NCI-H146 treated with DMSO at 0.1 percent for 48 hours (cell line): ENCODE results near the gene RP9.

Source experiments
- DNase-seq: peaks from one replicate; lab custom pipeline; 2025; ENCODE audit not compliant: unreplicated experiment; lab: John Stamatoyannopoulos, UW

The RP9 gene, protein sequence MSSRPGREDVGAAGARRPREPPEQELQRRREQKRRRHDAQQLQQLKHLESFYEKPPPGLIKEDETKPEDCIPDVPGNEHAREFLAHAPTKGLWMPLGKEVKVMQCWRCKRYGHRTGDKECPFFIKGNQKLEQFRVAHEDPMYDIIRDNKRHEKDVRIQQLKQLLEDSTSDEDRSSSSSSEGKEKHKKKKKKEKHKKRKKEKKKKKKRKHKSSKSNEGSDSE

DNA sequence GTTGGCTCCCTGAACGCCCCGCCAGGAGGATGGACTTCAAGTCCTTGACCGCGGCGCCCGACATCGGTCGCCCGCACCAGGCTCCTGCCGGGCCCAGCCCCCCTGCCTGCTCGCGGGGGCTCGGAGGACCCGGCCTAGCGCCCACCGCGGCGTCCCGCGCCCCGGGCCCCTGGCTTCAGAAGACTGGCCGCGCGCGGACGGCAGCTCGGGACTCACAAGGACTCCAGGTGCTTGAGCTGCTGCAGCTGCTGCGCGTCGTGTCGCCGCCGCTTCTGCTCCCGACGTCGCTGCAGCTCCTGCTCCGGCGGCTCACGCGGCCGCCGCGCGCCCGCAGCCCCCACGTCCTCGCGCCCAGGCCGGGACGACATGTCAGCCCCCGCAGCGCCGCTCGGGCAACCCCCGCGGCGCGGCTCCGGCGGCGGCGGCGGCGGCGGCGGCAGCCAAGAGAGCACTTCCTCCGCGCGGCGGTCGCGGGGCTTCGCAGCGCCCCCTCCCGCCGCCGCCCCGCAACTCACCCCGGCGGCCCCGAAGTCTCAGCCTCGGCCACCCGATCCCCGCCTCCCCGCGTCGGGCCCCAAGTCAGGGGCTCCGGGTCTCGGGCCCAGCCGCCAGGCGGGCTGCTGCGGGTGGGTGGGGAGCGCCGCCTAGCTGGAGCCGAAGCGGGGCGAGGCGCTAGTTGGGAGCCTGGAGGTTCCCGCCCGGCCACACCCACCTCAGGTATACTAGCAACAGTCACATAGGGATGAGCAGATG, at the start of gene RP9:
TSS of gene RP9 (minus strand) at position 400 of the 753 bp plus-strand sequence. CDS start at position 368, 32 bp downstream.
- DNase-seq, result peak; percentile 64

DNA sequence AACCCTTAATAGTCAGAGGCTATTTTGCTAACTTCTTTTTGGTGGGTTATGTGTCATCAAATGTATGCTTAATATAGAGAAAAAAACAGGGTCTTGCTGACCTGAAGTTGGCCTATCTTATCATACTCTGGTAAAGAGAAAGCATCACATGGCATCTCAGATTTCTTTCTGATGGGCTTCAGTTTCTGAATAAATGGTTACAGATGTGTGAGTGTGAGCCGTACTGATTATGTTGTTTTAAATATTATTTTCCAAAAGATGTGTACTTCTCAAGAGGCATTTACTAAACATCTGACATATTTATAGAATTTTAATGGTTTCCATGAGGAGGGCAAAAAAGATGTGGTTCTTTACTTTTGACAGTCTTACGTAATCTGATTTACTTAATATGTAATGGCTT, 48.6 kb upstream of the RP9 start:
- no peak for DNase-seq

DNA sequence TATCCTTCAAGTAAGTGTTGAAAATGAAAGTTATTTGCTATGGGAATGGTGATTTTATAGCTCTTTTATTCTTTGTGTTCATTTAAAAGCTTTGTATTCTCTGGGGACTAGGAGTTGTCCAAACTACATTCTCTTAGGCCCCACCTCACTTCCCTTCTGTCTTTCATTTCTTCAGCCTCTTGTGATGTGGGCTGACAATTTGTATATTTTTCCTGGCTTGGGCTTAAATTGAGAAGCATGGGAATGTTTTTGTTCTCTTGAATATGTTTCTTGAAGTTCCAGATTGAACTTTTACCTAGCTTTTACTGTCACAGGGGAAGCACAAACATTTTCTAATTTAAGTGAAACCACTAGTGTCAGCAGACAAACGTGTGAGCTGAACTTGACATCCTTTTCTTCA, 48.1 kb upstream of the RP9 start:
- no peak for DNase-seq

DNA sequence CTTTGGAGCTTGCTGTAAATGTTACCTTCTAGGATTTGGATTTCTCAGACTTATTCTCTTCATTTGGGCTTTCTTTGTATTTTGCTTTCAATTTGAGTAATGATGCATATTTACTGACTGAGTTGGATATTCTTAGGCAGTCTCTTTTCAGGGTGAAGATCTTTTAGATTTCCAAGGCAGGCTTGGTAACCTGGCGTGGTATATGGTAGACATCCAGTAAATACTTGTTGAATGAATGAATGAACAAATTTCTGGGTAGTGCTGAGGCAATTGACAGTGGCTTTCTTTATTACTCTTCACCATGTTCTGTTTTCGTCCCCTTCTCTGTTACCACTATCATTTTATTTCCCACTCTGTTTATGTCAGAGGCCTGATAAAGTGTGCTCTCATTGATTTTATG, 47.2 kb upstream of the RP9 start:
- no peak for DNase-seq

DNA sequence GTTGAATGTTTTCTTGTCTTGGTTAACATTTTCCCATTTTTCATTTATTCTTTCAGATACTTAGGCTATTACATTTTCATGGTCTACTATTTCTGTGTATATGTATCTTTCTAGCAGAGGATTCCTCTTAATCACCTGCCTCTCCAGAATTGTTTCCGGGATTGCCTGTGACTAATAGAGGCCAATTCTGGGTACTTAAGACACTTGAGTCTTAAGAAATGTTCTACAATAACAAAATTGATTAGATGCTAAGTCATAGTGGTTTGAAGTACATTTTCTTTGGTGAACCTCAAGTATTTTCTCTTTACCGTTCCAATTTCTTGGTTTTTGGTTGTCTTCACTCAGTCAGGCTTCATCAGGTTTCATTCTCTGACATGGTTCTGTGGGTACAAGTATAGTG, 46.6 kb upstream of the RP9 start:
- no peak for DNase-seq

DNA sequence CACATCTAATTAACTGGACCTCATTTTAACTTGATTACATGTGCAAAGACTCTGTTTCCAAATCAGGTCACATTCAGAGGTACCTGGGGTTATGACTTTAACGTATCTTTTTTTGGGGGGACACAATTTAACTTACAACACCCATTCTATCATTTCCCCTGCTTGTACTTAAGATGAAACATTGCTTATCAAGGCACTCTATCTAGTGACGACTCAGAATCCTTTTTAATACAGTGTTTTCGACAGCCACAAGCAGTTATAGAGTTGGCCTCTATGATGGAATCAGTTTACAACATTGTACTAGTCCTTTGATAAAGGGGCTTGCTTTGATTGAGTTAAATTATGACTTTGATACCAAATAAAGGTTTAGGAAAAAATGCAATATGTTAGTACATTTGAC, 42.9 kb upstream of the RP9 start:
- no peak for DNase-seq

DNA sequence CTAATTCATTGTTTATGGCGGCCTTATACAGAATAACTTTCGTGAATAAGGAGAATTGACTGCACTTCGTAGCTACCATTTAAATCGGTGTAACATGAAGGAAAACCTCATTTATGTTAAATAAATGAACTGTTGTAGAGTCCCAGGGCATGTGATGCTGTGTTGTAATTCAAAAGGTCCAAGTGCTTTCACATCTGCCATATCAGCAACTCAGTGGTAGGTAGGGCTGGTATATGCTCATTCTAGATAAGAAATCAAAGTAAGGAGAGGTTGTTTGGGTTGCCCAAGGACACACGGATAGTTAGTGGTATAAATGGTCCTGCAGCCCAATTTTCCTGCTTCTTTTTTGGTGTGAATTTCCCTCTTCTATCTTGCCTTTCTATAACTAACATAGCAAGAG, 36.0 kb upstream of the RP9 start:
- DNase-seq, result no peak

DNA sequence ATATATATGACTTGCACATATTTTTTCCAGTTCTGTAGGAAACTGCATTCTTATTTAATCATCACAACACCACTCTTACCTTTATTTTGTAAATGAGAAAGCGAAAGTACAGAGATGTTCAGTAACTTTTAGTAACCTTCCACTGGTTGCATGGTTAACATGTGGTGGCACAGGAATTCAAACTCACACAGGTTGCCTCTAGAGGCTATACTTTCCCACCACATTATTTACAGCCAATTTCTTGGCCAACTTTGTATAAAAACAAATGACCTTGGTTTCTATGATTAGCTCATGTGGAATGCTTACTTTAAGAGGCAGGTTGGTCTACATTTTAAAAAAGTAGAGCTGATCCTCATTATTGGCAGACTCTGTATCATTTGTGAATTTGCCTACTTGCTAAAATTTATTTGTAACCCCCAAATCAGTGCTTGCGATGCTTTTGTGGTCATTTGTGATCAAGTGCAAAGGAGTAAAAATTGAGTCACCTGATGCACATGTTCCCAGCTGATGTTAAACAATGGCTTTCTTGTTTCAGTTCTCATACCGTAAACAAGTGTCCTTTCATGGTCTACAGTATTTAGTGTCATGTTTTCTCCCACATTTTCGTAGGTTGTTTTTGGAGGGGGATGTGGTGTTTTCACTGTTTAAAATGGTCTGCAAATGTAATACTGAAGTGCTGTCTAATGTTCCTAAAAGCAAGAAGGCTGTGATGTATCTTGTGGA, 35.0 kb upstream of the RP9 start:
- DNase-seq, result no peak

DNA sequence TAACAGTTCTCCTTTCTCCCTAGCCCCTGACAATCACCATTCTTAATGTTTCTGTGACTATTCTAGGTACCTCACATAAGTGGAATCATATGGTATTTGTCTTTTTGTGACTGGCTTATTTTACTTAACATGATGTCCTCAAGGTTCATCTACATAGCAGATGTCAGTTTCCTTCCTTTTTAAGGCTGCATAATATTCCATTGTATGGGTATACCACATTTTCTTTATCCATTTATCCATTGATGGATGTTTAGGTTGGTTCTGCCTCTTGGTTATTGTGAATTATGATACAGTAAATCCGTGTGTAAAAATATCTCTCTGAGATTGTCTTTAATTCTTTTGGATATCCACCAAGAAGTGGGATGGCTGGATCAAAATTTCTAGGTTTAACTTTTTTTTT, 33.4 kb upstream of the RP9 start:
- DNase-seq, result no peak

DNA sequence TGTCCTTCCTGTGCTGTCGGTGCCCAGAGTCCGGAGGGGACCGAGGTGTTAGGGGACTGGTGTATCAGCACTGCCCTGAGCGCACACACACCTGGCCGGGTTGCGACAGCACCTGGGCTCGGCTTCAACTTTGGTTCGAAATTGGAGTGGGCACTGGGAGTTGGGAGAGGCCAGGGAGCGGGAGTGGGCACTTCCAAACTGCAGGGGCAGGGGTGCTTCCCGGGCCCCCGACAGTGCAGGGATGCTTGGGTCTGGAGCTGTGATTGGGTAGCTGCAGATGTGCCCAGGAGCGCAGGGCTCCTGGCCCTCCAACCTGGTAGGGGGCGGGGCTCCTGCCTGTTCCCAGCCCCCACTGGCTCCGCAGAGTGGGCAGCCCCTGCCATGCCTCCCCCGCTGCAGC, 27.9 kb upstream of the RP9 start:
- no peak for DNase-seq

DNA sequence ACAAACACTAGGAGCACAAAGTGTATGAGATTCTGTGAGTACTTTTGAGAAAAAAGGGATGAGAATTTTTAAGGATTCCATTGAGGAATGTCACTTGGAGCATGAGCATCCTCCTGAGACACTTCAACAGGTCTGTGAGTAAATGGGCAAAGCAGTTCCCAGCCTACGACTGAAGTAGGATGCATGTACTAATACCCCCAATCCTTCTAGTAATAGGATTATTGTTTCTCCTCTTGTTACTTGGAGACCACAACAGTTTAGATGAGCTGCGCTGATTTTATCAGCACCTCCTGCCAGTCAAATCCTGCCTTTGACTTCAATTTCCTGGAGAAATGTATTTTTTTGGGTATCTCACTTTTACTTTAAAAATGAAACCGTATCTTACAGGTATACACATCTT, 21.0 kb upstream of the RP9 start:
- no peak for DNase-seq

DNA sequence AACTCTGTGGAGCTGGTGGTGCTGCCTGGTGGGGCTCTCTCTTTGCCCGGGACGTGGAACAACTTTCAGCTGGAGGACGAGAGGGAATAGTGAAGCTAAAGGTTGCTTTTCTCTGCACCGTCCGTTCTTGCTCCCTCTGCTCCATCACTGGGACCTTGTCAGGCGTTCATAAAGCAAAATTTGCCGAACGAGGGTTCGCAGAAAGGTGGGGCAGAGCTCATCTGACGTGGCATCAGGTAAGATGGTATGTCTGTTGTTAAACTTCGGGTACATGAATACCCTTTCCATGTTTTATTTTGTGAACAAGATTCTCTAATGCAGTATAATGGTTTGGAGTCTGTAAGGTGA, 20.6 kb upstream of the RP9 start:
- DNase-seq, result no peak

DNA sequence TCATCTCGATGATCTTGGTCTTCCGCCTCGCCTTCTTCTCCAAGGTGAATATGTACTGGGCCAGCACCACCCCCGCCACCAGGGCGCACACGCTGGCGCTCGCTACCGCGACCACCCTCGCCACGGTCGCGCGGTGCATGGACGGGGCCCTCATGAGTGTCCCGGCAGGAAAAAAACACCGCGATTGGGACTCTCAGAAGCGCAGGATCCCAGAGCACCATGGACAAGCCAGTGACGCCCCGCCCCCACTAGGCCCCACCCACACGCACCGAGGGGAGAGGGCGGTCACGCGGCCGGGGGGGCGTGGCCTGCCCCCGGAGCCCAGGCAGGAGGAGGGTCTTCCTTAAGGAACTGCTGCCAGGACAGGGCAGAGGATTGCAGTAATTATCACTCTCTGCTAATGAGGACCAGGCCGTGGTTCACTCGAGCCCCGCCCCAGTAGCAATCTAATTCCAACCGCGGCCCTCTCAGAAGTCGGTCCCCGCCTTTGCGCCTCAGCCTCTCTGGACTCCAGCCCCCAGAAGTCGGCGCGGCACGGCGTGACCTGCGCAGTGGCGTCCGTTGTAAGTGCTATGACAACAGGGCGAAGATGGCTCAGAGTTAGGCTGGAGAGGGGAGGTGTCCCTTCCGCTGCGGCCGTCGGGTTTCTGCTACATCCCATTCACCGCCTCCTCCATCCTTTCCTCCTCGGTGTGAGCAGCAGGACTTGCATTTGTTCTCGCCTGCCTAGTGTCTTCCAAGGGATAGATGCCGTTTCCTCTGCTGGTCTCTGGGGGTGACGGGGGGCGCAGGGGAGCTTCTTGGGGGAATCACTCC, 20.0 kb upstream of the RP9 start, which contains the start of gene BBS9:
TSS of gene BBS9 (plus strand) at position 575 of the 816 bp plus-strand sequence. CDS start 16,689 bp downstream, outside the sequence.
- DNase-seq, result peak; percentile 94

DNA sequence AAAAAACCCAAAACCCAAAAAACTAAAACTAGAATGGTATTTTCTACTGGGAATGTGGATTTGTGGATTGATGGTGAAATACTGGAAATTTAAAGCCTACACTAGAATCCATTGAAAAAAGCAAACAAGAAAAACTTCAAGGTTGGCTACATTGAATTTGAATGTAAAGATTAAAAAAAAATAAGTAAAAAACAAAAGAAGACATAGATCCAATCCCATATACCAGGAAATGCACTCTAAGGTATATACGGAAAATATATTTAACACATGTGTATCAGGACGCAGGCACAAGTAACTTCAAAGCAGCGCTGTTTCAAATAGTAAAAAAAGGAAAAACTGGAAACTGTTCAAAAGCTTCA, 19.4 kb upstream of the RP9 start:
- DNase-seq, result no peak

DNA sequence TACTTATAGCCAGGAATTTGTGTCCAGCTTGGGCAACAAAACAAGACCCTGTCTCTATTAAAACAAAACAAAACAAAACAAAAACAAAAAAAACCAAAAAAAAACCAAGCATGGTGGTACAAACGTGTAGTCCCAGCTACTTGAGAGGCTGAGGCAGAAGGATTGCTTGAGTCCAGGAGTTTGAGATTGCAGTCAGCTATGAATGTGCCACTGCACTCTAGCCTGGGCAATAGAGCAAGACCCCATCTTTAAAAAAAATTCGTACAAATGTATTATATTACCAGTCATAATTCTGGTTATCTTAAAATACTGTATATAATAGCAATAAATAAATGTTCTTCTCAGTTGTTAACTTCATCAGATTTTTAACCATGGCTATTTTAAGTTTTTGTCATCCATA, 17.9 kb upstream of the RP9 start:
- no peak for DNase-seq

DNA sequence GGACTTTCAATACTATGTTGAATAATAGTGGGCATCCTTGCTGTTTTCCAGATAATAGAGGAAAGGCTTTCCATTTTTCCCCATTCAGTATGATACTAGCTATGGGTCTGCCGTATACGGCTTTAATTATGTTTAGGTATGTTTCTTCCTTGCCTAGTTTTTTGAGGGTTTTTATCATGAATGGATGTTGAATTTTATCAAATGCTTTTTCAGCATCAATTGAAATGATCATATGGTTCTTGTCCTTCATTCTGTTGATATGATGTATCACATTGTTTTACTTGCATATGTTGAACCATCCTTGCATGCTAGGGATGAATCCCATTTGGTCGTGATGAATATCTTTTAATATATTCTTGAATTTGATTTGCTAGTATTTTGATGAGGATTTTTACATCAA, 9.2 kb upstream of the RP9 start:
- DNase-seq, result no peak

DNA sequence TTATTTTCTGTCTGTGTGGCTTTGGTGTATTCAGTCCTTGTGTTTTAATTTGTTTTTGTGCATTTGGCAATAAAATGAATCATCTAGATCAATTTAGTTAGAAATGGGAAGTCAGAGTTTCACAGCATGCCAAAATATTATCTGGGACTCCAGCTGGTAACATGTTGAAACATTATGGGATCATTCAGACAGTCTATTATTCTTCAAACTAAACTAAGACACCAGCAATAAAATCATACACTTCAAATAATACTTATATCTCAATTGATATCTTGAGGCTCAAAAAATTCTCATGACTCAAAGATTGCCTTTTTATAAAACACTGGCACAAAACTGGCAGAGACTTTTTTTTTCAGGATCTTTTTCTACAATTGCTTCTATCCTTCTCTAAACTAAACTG, 5.8 kb upstream of the RP9 start:
- no peak for DNase-seq

DNA sequence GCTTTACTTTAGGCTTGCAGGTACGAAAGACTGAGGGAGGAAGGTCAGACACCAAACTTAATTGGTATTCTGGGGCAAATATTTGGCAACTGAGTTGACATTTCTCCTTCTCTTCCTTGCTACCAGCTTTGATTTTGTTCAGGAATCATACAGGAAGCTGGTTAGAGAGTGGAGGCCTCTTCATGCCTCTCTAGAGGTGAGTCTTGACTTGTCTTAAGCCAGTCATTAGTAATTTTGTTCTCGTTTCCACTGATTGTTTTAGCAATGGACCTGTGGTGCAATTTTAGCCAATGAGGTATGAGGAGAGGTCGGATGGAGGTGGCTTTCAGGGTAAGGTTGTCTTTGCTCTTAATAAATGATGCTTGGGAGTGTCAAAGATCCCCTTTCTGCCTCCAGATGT, 2.4 kb upstream of the RP9 start:
- DNase-seq, result no peak

DNA sequence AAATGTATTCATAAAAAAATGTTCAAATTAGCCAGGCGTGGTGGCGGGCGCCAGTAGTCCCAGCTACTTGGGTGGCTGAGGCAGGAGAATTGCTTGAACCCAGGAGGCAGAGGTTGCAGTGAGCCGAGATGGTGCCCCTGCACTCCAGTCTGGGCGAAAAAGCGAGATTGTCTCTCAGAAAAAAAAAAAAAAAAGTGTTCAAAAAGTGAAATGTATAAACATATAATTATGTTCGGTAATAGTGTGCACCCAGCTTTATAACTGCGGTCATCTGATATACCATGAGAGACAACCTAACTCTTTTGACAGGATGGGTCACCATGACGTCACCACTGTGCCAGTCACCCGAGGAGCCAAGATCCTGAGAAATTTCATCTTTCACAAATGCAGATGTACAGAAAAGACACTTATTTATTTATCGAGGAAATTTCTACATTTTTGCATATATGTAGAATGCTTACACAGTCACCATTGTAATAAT, 594 bp upstream of the RP9 start:
- DNase-seq, result peak; percentile 26

DNA sequence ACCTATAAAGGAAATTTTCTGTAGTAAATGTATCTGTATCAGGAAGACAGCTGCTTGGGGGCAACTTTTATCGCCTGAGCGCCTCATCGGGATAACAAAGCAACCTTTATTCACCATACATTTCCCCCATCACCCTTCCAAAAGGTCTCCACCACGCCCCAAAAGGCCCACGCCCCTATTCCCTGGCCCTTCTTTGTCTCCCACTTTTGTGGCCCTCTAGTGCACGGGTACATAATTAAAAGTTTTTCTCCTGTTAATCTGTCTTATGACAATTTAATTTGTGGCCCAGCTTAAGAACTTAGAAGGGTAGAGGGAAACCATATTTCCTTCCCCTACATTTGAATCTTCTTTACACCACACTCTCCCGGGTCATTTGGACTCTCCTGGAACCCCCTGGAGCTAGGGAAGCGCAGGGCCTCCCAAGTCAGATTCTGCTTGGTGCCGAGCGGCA, 625 bp downstream of the RP9 start:
- DNase-seq, result peak; percentile 31
